ENCODE results near the gene NSUN5. TPM values are rescaled to one million over a fixed set of nuclear protein-coding genes. Genes with fewer than 3 reads are reported as not detected.

Gene NSUN5
- total RNA-seq, 4 donors from 2014 or later = 5.9 to 27.1 (median 13.7) TPM

DNA sequence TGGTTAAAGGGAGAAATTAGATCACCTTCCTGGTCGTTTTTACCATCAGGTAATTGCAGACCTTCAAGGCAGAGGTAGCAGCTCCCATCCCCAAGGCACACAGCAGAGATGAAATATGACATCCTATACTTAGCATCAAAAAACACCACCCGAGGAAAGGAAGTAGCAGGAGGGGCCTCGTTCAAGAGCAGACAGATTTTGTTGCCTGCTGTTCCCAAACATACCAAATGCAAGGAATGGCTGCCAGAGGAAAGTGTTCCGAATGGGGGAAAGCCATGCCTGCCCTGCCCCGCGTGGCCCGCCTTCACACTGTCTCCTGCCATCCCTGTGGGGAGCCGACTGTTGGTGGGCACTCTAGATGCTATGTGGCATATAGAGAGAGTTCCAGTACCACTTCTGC lies 37.3 kb upstream of the NSUN5 start:
- TF ChIP-seq CTCF (IDR thresholded peaks at IDR 0.05) (no peak), POLR2A (IDR thresholded peaks at IDR 0.05) (no peak)
- no peak overlapping the region for H3K27ac ChIP-seq
- H3K9me3 ChIP-seq = no peaks in the 10 kb centered on the region
- H3K4me1 ChIP-seq = no peaks in the 10 kb centered on the region
- H3K27me3 ChIP-seq = no peaks in the 10 kb centered on the region
- DNase-seq = no peak
- no peaks in the 10 kb centered on the region for H3K36me3 ChIP-seq
- intact Hi-C loops (cut with DNase I; ENCODE audit: low total_unique reads) = no loop called here
- H3K4me3 ChIP-seq = no peak overlapping the region

- Histone ChIP-seq H3K36me3 (no peaks in the 10 kb centered on the region), H3K4me3 (no peak overlapping the region), H3K27me3 (no peaks in the 10 kb centered on the region), H3K4me1 (no peaks in the 10 kb centered on the region), H3K9me3 (no peaks in the 10 kb centered on the region), H3K27ac (no peak overlapping the region)
- intact Hi-C loops (cut with DNase I; ENCODE audit: low total_unique reads) = no loop called here
- TF ChIP-seq POLR2A (IDR thresholded peaks at IDR 0.05) = no peak
- no peak for TF ChIP-seq CTCF (IDR thresholded peaks at IDR 0.05)
- DNase-seq = no peak
Measured at GRCh38 chr7:73345538-73345937, 36.9 kb upstream of the NSUN5 start.

DNA sequence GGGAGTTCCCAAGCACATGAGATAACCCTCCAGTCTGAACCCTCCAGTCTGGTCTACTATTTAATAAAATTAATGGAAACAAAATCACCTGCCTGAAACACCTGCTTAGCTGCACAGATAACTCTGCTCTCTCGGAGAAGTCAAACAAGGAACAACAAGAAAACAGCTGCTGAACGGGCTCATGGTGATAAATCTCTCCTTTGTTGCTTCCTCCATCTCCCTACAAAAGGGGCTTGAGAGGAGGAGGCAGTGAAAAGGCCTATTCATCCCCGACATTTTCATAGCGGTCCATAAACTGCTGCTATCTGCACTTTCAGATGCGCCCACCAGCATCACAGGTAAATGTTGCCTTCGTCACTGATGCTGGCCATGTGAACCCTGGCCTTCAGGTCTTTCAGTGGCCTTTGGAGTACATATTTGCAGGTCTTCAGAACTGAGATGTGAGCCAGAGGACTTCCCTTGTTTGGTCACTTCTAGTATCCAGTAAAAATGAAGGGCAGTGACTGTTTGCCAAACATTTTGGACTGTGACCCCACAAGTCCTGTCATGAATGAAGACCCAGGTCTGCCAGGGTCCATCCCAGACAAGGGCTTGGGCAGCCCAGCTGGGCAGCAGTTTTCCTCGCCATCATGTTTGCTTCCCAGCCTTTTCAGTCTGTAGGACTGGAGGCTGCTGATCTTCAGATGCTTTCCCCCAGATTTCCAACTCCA lies 35.2 kb upstream of the NSUN5 start:
- intact Hi-C loops (cut with DNase I; ENCODE audit: low total_unique reads) = no loop called here
- no peak for DNase-seq
- no peaks in the 10 kb centered on the region for H3K36me3 ChIP-seq
- no peaks in the 10 kb centered on the region for H3K4me1 ChIP-seq
- no peak overlapping the region for H3K4me3 ChIP-seq
- TF ChIP-seq CTCF (IDR thresholded peaks at IDR 0.05) (no peak), POLR2A (IDR thresholded peaks at IDR 0.05) (no peak)
- H3K27me3 ChIP-seq = no peaks in the 10 kb centered on the region
- no peak overlapping the region for H3K27ac ChIP-seq
- no peaks in the 10 kb centered on the region for H3K9me3 ChIP-seq

DNA sequence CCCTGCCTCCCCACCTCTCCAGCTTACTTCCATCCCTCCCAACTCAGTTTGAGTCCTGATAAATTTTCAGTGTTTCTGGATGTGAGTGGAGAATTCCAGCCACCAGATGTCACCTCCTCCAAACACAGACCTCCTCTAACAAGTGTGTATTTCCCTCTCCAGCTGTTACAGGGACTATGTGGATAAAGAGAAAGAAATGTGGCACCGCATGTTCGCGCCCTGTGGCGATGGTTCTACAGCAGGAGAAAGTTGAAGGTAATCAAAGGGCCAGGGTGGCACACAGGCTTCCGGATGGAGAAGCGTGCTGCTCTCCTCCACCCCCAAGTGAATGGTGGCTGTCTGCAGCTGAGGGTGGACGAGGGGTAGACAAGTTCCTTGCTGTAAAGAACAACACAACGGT lies 34.0 kb upstream of the NSUN5 start:
- peak; percentile 21 to 25 for DNase-seq
- no peaks in the 10 kb centered on the region for H3K4me1 ChIP-seq
- intact Hi-C loops (cut with DNase I; ENCODE audit: low total_unique reads) = no loop called here
- H3K36me3 ChIP-seq = no peaks in the 10 kb centered on the region
- H3K27me3 ChIP-seq = no peaks in the 10 kb centered on the region
- H3K4me3 ChIP-seq = no peak overlapping the region
- TF ChIP-seq CTCF (IDR thresholded peaks at IDR 0.05) (peak; percentile 42 to 68 (median 49)), POLR2A (IDR thresholded peaks at IDR 0.05) (no peak)
- H3K9me3 ChIP-seq = no peaks in the 10 kb centered on the region
- H3K27ac ChIP-seq = no peak overlapping the region

- no peaks in the 10 kb centered on the region for H3K36me3 ChIP-seq
- no peaks in the 10 kb centered on the region for H3K9me3 ChIP-seq
- H3K27ac ChIP-seq = no peak overlapping the region
- no peaks in the 10 kb centered on the region for H3K27me3 ChIP-seq
- intact Hi-C loops (cut with DNase I; ENCODE audit: low total_unique reads) = no loop called here
- no peak for DNase-seq
- no peaks in the 10 kb centered on the region for H3K4me1 ChIP-seq
- H3K4me3 ChIP-seq = no peak overlapping the region
- TF ChIP-seq POLR2A (IDR thresholded peaks at IDR 0.05) = no peak
- no peak for TF ChIP-seq CTCF (IDR thresholded peaks at IDR 0.05)
Measured at GRCh38 chr7:73341877-73342276, 33.3 kb upstream of the NSUN5 start.

Data from uterus (tissue), 4 donors.